NCI-H1417 treated with DMSO at 0.1 percent for 48 hours (cell line): ENCODE measurements around the gene SKAP1.
A peak's percentile ranks its signal among the peaks of the same experiment; 100 is the strongest.
"Not testable (repeated sequence)": the region's sequence is repeated elsewhere in the genome, so short reads cannot be mapped to it uniquely, and the experiment has no call there.

Experiments used
- DNase-seq: peaks from one replicate; lab custom pipeline; 2025; lab: John Stamatoyannopoulos, UW

Gene SKAP1

GRCh38 chr17:48368352-48368908, 61.6 kb downstream of the SKAP1 start:
- no peak for DNase-seq

GRCh38 chr17:48363161-48363560, 66.9 kb downstream of the SKAP1 start:
- no peak for DNase-seq

- DNase-seq = not testable (repeated sequence)
These were observed 69.0 kb downstream of the SKAP1 start for GRCh38 chr17:48360861-48361633.

GRCh38 chr17:48357779-48358602, 72.0 kb downstream of the SKAP1 start:
- DNase-seq = no peak

GRCh38 chr17:48356866-48357265, 73.1 kb downstream of the SKAP1 start:
- DNase-seq = no peak

GRCh38 chr17:48352630-48353029, 77.4 kb downstream of the SKAP1 start:
- DNase-seq = no peak

- peak; percentile 45 for DNase-seq
These were observed 78.1 kb downstream of the SKAP1 start for GRCh38 chr17:48351911-48352332.

GRCh38 chr17:48348352-48348751, 81.7 kb downstream of the SKAP1 start:
- DNase-seq = no peak

- no peak for DNase-seq
These were observed 82.8 kb downstream of the SKAP1 start for GRCh38 chr17:48347177-48347576.

- no peak for DNase-seq
These were observed 85.8 kb downstream of the SKAP1 start for GRCh38 chr17:48344251-48344650.

- no peak for DNase-seq
These were observed 89.1 kb downstream of the SKAP1 start for GRCh38 chr17:48340916-48341315.

- no peak for DNase-seq
These were observed 91.3 kb downstream of the SKAP1 start for GRCh38 chr17:48338720-48339119.

GRCh38 chr17:48337903-48338302, 92.1 kb downstream of the SKAP1 start:
- DNase-seq = not testable (repeated sequence)

- DNase-seq = no peak
These were observed 93.0 kb downstream of the SKAP1 start for GRCh38 chr17:48336986-48337385.

- DNase-seq = peak; percentile 44
These were observed 94.0 kb downstream of the SKAP1 start for GRCh38 chr17:48335858-48336500.

GRCh38 chr17:48335146-48335784, 94.7 kb downstream of the SKAP1 start:
- no peak for DNase-seq

- no peak for DNase-seq
These were observed 96.9 kb downstream of the SKAP1 start for GRCh38 chr17:48333034-48333530.

- no peak for DNase-seq
These were observed 99.1 kb downstream of the SKAP1 start for GRCh38 chr17:48330887-48331286.

- no peak for DNase-seq
These were observed 99.6 kb downstream of the SKAP1 start for GRCh38 chr17:48330421-48330820.

GRCh38 chr17:48328457-48328856, 101.6 kb downstream of the SKAP1 start:
- peak; percentile 56 for DNase-seq

- no peak for DNase-seq
These were observed 103.7 kb downstream of the SKAP1 start for GRCh38 chr17:48326310-48326709.

GRCh38 chr17:48322060-48322459, 108.0 kb downstream of the SKAP1 start:
- no peak for DNase-seq
